NCI-H510A (cell line): ENCODE measurements around the gene KCNK7.
"Not testable (repeated sequence)": the region's sequence is repeated elsewhere in the genome, so short reads cannot be mapped to it uniquely, and the experiment has no call there.

ENCODE experiments used
- DNase-seq: peaks from one replicate; lab custom pipeline; 2025; lab: John Stamatoyannopoulos, UW

The KCNK7 gene

DNA sequence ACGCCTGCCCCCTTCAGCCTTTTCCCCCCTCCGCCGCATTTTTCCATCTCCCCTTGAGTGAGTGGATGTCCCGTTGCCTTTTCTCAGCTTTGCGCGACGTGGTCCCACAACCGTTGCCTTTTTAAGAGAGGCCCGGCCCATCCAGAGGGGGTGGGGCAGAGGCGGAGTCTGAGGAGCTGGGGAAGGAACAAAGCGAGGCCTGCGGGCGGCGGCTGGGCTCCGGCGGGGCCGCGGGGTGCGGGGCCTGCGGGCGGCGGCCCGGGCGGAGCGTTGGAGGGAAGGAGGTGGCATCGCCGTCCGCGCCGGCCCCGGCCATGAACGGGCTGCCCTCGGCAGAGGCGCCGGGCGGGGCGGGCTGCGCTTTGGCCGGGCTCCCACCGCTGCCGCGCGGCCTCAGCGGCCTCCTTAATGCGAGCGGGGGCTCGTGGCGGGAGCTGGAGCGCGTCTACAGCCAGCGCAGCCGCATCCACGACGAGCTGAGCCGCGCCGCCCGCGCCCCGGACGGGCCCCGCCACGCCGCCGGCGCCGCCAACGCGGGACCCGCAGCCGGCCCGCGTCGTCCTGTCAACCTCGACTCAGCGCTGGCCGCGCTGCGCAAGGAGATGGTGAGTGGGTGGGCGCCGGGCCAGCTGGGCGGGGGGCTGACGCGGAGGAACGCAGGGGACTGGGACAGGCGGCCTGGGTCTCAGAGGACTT is 23.1 kb downstream of the KCNK7 start, which contains the start of gene FAM89B:
TSS of gene FAM89B (plus strand) at position 183 of the 696 bp plus-strand sequence. CDS start at position 315, 132 bp downstream.
- DNase-seq: peak; percentile 70

GRCh38 chr11:65571940-65572339 is 23.7 kb downstream of the KCNK7 start:
- DNase-seq: no peak

- DNase-seq: no peak
Observed at GRCh38 chr11:65571420-65571819, 24.2 kb downstream of the KCNK7 start.

- peak; percentile 97 for DNase-seq
Observed at GRCh38 chr11:65569973-65570918, 25.4 kb downstream of the KCNK7 start, which contains the start of gene ZNRD2. ZNRD2 (plus strand) TSS chr11:65570477; CDS start chr11:65570492, 15 bp downstream.

GRCh38 chr11:65569164-65569972 is 26.2 kb downstream of the KCNK7 start:
- DNase-seq: no peak

DNA sequence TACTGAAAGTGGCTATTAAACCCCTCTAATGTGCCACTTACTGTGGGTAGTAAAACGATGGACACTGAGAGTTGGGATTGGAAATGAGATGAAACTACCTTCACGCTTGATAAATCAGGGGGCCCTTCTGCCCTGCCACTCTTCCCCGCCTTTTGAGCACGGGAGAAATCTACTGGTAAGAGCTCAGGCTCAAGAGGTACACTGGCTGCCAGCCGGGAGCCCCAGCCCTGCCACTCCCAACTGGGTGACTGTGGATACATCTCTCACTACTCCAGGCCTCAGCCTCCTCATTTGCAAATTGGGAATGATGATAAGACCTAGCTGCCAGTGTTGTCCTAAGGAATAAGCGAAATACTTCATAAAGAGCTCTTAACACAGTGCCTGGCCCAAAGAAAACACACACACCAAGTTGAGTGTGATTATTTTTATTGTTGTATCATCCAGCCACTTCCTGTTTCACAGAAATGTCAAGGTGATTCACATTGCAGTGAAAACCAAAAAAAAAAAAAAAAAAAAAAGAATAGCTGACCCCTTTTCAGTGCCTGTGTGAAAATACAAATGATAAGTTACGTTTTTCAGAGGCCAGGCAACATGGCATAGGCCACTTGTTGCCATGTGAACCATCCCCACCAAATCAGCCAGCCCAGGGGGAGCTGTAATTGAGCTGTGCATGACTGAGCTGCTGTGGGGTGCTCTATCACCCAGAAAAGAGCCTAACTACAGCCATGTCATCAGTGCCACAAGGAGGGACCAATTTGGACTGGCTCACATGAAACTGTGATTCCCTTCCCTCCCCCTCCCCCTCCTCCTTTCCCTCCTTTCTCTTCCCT is 29.8 kb downstream of the KCNK7 start:
- DNase-seq: no peak

DNA sequence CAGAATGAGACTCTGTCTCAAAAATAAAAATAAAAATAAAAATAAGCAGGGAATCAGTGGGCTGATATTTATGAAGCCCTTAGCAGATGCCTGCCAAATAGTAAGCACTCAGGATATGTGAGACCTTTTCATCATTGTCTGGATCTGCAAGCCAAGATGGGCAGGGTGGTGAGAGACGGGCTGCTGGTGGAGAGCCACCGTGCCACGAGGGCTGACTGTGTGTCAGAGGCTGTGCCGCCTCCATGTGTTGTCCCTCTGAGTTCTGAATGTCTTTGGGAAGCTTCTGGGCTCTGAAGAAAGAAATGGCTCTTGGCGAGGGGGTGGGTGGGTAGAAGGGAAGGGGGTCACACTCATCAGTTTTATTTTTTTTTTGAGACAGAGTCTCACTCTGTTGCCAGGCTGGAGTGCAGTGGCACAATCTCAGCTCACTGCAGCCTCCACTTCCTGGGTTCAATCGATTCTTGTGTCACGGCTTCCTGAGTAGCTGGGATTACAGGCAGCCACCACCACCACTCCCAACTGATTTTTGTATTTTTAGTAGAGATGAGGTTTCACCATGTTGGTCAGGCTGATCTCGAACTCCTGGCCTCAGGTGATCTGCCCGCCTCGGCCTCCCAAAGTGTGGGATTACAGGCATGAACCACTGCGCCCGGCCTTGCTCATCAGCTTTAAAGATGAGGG is 30.6 kb downstream of the KCNK7 start:
- not testable (repeated sequence) for DNase-seq

DNA sequence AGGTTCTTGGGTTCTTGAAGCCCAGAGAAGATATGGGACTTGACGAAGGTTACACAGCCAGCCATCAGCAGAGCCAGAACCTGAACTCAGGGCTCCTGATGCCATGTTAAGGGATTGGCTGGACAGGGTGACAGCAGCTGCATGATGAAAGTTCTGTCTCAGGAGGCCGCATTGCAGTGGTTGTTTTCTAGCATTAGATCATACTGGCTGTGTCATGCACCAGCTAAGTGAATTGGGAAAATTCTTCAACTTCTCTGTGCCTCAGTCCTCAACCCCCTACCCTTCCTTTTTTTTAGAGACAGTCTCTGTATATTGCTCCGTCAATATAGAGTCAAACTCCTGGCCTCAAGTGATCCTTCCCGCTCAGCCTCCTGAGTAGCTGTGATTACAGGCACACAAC is 32.0 kb downstream of the KCNK7 start:
- no peak for DNase-seq

GRCh38 chr11:65562788-65563187 is 32.8 kb downstream of the KCNK7 start:
- DNase-seq: no peak

- DNase-seq: no peak
Observed at GRCh38 chr11:65562020-65562419, 33.6 kb downstream of the KCNK7 start.

DNA sequence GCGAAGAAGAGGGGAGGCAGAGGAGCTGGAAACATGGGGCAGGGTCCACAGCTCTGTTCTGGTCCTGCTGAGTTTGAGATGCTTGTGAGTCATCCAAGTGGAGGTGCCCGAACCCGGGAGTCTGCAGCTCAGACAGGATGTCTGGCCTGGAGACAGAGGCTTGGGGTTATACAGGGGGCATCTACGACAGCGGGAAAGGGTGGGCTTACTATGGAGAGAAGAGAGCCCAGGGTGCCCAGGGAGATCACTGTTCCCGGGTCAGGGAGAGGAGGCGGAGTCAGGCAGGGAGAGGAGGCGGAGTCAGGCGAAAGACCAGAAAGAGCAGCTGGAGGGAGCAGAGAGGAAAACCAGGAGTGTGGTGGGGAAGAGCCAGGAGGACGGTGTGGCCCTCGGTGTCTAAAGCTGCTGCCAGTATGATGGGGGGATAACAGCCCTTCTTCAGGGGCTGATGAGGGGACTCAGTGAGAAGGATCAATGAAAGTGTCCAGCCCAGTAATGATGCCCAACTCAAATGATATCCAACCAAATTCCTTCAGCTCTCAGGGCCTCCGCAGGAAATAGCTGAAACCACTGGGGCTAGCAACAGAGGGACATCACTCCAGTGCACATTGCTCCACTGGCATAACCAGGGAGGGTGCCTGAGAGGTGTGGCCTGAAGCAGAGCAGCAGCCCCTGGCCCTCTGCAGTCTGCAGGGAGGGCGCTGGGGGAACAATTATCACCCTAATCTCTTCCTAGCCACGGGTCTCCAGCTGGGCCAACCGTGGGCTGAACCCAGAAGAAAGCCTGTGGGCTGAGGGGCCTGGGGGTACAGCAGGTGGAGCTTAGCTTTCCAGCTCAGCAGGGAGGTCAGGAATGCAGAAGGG is 34.8 kb downstream of the KCNK7 start:
- DNase-seq: no peak

GRCh38 chr11:65559951-65560537 is 35.6 kb downstream of the KCNK7 start:
- DNase-seq: peak; percentile 48

- DNase-seq: no peak
Observed at GRCh38 chr11:65559535-65559934, 36.1 kb downstream of the KCNK7 start.

DNA sequence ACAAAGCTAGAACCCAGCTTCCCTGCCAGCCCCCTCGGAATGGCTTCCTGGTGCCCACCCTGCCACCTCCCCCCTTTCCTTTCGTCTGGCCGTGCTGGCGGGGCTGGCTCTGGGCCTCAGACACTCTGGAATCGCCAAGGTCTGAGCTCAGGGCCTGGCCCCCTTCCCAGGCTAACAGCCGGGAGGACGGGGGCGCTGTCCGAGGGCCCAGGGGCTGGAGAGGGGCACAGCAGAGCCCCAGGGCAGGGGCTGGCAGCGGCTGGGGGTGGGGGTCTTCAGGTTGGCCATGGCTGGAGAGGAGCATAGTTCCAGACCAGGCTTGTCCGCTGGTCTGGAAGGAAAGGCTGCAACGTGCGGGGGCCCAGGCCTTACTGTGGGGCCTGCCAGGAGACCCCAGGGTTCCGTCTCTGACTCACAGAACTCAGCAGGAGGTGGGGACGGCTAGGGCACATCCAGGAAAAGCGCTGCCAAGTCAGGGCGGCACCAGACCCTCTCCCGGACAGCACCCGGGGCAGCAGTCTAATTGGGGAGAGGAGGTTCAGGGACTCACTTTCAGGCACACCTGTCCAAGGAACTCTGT is 36.6 kb downstream of the KCNK7 start:
- DNase-seq: no peak

DNA sequence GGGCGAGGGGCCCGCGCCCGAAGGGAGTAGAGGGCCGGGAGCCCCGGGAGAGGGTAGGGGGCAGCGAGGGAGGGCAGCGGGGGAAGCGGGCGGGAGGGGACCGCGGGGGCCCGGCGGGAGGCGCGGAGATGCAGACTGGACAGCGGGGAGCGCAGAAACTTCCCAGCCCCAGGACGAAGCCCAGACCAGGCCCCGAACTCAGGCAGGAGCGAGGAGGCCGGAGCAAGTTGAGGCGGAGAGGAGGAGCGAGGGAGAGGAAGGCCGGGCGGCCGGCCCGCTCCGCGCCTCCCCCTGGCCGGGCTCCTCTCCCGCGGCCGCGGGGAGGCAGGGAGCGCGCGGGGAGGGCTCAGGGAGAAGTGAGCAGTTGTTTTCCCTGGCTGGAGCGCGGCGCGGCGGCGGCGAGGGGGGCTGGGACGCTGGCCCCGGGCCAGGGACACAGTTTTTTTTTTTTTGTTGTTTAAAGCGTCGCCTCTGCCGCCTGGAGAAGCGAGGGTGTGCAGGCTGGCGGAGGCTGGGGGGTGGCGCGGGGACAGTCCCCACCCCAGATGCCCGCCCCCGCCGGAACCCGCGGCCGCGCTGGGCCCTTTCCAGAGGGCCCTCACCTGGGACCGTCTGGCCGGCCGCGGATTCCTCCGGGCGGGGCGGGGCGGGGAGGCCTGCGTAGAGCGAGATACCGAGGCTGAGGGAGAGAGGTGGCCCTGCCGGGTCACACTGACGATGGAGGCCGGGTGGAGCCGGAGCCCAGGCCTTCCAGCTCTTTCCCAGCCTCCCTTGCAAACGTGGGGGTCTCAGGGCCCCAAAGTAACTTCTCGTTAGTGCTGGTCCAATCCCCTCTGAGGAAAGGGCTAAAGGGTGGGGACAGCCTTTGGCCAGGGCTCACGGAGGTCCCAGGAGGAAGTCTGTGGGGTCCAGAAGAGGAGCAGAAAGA is 37.3 kb downstream of the KCNK7 start, which contains the start of gene LTBP3:
TSS of gene LTBP3 (minus strand) at position 358 of the 928 bp plus-strand sequence. CDS start 400 bp downstream, outside the sequence.
- peak; percentile 67 for DNase-seq

- no peak for DNase-seq
Observed at GRCh38 chr11:65557280-65558001, 38.2 kb downstream of the KCNK7 start.
